HG02763 (cell line): ENCODE results near the gene PRTN3.
"Not testable (repeated sequence)": the region's sequence is repeated elsewhere in the genome, so short reads cannot be mapped to it uniquely, and the experiment has no call there.

Source experiments
- ATAC-seq: cut with Tn5 transposase; IDR thresholded peaks from one replicate; pipeline ENCODE4 v1.9.1; 2021; ENCODE audit warnings: mild to moderate bottlenecking, moderate library complexity; ENCODE audit not compliant: unreplicated experiment

Gene PRTN3

GRCh38 chr19:877992-878660, 37.3 kb downstream of the PRTN3 start:
- not testable (repeated sequence) for ATAC-seq

- not testable (repeated sequence) for ATAC-seq
Observed at GRCh38 chr19:878751-879561, 38.2 kb downstream of the PRTN3 start.

GRCh38 chr19:879711-880438, 39.1 kb downstream of the PRTN3 start:
- ATAC-seq: no peak

GRCh38 chr19:881385-882071, 40.7 kb downstream of the PRTN3 start:
- no peak for ATAC-seq

- no peak for ATAC-seq
Observed at GRCh38 chr19:882871-883497, 42.2 kb downstream of the PRTN3 start.

- ATAC-seq: no peak
Observed at GRCh38 chr19:883661-884211, 42.9 kb downstream of the PRTN3 start.

- ATAC-seq: no peak
Observed at GRCh38 chr19:884420-885211, 43.8 kb downstream of the PRTN3 start.

- no peak for ATAC-seq
Observed at GRCh38 chr19:885536-886224, 44.9 kb downstream of the PRTN3 start.

GRCh38 chr19:887072-887471, 46.3 kb downstream of the PRTN3 start:
- ATAC-seq: no peak

GRCh38 chr19:887599-887998, 46.8 kb downstream of the PRTN3 start:
- no peak for ATAC-seq

- no peak for ATAC-seq
Observed at GRCh38 chr19:888581-889385, 48.0 kb downstream of the PRTN3 start.

GRCh38 chr19:889662-890295, 49.0 kb downstream of the PRTN3 start:
- no peak for ATAC-seq

GRCh38 chr19:890831-891230, 50.0 kb downstream of the PRTN3 start:
- ATAC-seq: no peak

- ATAC-seq: not testable (repeated sequence)
Observed at GRCh38 chr19:891421-892200, 50.8 kb downstream of the PRTN3 start.

- no peak for ATAC-seq
Observed at GRCh38 chr19:892243-892893, 51.6 kb downstream of the PRTN3 start.
